ENCODE measurements around the gene PDE4D. TPM values are rescaled to one million over a fixed set of nuclear protein-coding genes. Genes with fewer than 3 reads are reported as not detected.

PDE4D gene
- total and polyA plus RNA-seq, 2 of the 4 experiments (the other 2 are of a cell fraction): 1.4 to 7.9 TPM

DNA sequence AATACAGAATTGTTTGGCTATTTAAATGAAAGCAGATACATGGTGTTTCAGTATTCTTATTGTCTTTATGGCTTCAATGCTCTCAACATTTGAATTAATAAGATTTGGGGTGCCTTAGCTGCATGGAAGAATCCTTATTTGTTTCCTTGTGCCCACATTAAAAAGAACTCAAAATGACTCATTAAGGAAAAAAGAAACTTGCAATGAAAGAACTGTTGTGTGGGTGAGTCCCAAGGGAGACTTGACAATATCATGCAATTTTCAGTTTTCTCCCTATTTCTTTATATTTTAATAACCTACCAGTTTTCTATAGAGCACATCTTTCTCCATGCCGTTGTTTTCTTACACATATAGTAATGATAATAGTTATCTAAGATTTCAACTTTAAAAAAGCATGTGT lies 404.0 kb downstream of the PDE4D start:
- DNase-seq (no peak), ATAC-seq (ENCODE audit: low read depth) (no peak)
- TF ChIP-seq MXI1 (IDR thresholded peaks at IDR 0.05; ENCODE audit: borderline replicate concordance, low read depth, low read length) (no peak), CTCF (conservative IDR thresholded peaks at IDR 0.05; ENCODE audit: low read depth, low read length) (no peak), RAD21 (IDR thresholded peaks at IDR 0.05; ENCODE audit: low read length) (no peak), RCOR1 (IDR thresholded peaks at IDR 0.05; ENCODE audit: insufficient replicate concordance, low read length) (no peak), CEBPB (IDR thresholded peaks at IDR 0.05; ENCODE audit: low read depth, low read length) (no peak), SMC3 (IDR thresholded peaks at IDR 0.05; ENCODE audit: low read depth, low read length) (no peak), MAZ (IDR thresholded peaks at IDR 0.05; ENCODE audit: borderline replicate concordance, low read depth, low read length) (no peak), BHLHE40 (IDR thresholded peaks at IDR 0.05; ENCODE audit: low read depth, low read length) (no peak), RFX5 (IDR thresholded peaks at IDR 0.05; ENCODE audit: low read depth, low read length) (no peak), FOS (IDR thresholded peaks at IDR 0.05; ENCODE audit: low read depth, low read length) (no peak), NFE2L2 (IDR thresholded peaks at IDR 0.05; ENCODE audit: low read depth, low read length) (no peak), MAFK (IDR thresholded peaks at IDR 0.05; ENCODE audit: low read depth, low read length) (no peak), CHD1 (IDR thresholded peaks at IDR 0.05; ENCODE audit: low read depth, low read length) (no peak)
- TF ChIP-seq, protein P1, sequence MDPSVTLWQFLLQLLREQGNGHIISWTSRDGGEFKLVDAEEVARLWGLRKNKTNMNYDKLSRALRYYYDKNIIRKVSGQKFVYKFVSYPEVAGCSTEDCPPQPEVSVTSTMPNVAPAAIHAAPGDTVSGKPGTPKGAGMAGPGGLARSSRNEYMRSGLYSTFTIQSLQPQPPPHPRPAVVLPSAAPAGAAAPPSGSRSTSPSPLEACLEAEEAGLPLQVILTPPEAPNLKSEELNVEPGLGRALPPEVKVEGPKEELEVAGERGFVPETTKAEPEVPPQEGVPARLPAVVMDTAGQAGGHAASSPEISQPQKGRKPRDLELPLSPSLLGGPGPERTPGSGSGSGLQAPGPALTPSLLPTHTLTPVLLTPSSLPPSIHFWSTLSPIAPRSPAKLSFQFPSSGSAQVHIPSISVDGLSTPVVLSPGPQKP (IDR thresholded peaks at IDR 0.05; ENCODE audit: borderline replicate concordance, low read depth, low read length): no peak
- TF ChIP-seq, protein P2, sequence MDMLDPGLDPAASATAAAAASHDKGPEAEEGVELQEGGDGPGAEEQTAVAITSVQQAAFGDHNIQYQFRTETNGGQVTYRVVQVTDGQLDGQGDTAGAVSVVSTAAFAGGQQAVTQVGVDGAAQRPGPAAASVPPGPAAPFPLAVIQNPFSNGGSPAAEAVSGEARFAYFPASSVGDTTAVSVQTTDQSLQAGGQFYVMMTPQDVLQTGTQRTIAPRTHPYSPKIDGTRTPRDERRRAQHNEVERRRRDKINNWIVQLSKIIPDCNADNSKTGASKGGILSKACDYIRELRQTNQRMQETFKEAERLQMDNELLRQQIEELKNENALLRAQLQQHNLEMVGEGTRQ (IDR thresholded peaks at IDR 0.05; ENCODE audit: low read depth, low read length): no peak
- H2BK5ac ChIP-seq (ENCODE audit: low read depth, low read length, poor library complexity, severe bottlenecking): no peak overlapping the region
- H3K18ac ChIP-seq (ENCODE audit: low read depth, low read length): no peak overlapping the region
- no peak overlapping the region for H2AFZ ChIP-seq (replicated peaks; ENCODE audit: low read length, poor library complexity)
- H3K56ac ChIP-seq (ENCODE audit: extremely low read depth, insufficient read depth, low read length): no peak overlapping the region
- H3K23ac ChIP-seq (ENCODE audit: low read depth, low read length): no peak overlapping the region
- H3K36me3 ChIP-seq (ENCODE audit: control insufficient read depth, insufficient read depth, low read length): no peaks in the 10 kb centered on the region
- H3K4me1 ChIP-seq (ENCODE audit: control insufficient read depth, insufficient read depth, low read length): no peaks in the 10 kb centered on the region
- no peak overlapping the region for H3K4me2 ChIP-seq (ENCODE audit: low read depth, low read length)
- no peak overlapping the region for H2BK15ac ChIP-seq (ENCODE audit: low read depth, low read length)
- intact Hi-C loops (cut with micrococcal nuclease) (no loop called here), dilution Hi-C loops (cut with HindIII; ENCODE audit: low sequenced_read_pairs, unreplicated experiment) (no loop called here), in situ Hi-C loops (cut with MboI; ENCODE audit: low sequenced_read_pairs) (no loop called here)
- no peaks in the 10 kb centered on the region for H3K9me3 ChIP-seq (ENCODE audit: control insufficient read depth, insufficient read depth, low read length)
- no peak overlapping the region for H2AK9ac ChIP-seq (replicated peaks; ENCODE audit: low read depth, low read length, poor library complexity)
- no peaks in the 10 kb centered on the region for H3K79me1 ChIP-seq (ENCODE audit: low read depth in 1 of 2, low read length in 2 of 2)
- no peak overlapping the region for H3K4me3 ChIP-seq (ENCODE audit: insufficient read depth, low read depth, low read length)
- H2BK120ac ChIP-seq (ENCODE audit: low read depth, low read length): no peak overlapping the region
- no TSS peak for BruUV-seq (replicated peaks)
- ChIA-PET POLR2A (ENCODE audit: unreplicated experiment) (no interaction called here), CTCF (no interaction called here)
- H3K14ac ChIP-seq (replicated peaks; ENCODE audit: low read depth, low read length): no peak overlapping the region
- H4K91ac ChIP-seq (ENCODE audit: insufficient read depth, low read depth, low read length): no peak overlapping the region
- no peak overlapping the region for H3K4ac ChIP-seq (ENCODE audit: low read depth, low read length)
- H4K20me1 ChIP-seq (ENCODE audit: insufficient read depth, low read length): no peaks in the 10 kb centered on the region
- no CpG with 5 or more reads among the region's 1 CpG for WGBS, 2 experiments (ENCODE audit: extremely low coverage in 2 of 2, insufficient read length in 1 of 2)
- H4K8ac ChIP-seq (ENCODE audit: low read depth in 2 of 2, low read length in 2 of 2): no peak overlapping the region
- H3K27ac ChIP-seq (ENCODE audit: insufficient read depth, low read length): no peak overlapping the region
- H2AK5ac ChIP-seq (ENCODE audit: low read depth, low read length): no peak overlapping the region
- H3K27me3 ChIP-seq (ENCODE audit: control insufficient read depth, insufficient read depth, low read length): no peaks in the 10 kb centered on the region; the same call in 1 of the 2 replicates
- H3K9me1 ChIP-seq (ENCODE audit: insufficient read depth, low read length): no peaks in the 10 kb centered on the region
- no peak overlapping the region for H4K5ac ChIP-seq (ENCODE audit: low read depth, low read length)
- H3K9ac ChIP-seq (ENCODE audit: low read depth, low read length): no peak overlapping the region
- no peak overlapping the region for H2BK20ac ChIP-seq (ENCODE audit: low read depth, low read length)

All from IMR-90 (cell line).